Ascending aorta (tissue), 2 donors: ENCODE results near the gene COLEC12. TPM values are rescaled to one million over a fixed set of nuclear protein-coding genes. Genes with fewer than 3 reads are reported as not detected.

ENCODE experiments used
- DNase-seq, 2 donors: peaks; one replicate each; pipeline ENCODE4 v3.0.0-alpha.2; 2019; ENCODE audit warnings: low spot score in 2 of 2
- H3K27ac ChIP-seq, 2 donors: fragments of 200-600 bp; sonication (generic); one replicate each; pipeline ENCODE4 v1.5.1; 2016 to 2017; ENCODE audit warnings: mild to moderate bottlenecking in 1 of 2
- H3K27me3 ChIP-seq: fragments of 200-600 bp; sonication (generic); one replicate; pipeline ENCODE4 v1.5.1; 2017
- H3K36me3 ChIP-seq, 2 donors: fragments of 200-600 bp; sonication (generic); one replicate each; pipeline ENCODE4 v1.5.1; 2016
- H3K4me1 ChIP-seq, 2 donors: fragments of 200-600 bp; sonication (generic); one replicate each; pipeline ENCODE4 v1.5.1; 2016 to 2017; ENCODE audit warnings: mild to moderate bottlenecking in 1 of 2
- H3K4me3 ChIP-seq, 2 donors: fragments of 200-600 bp; sonication (generic); one replicate each; pipeline ENCODE4 v1.5.1; 2016 to 2017; ENCODE audit warnings: mild to moderate bottlenecking in 1 of 2
- H3K9me3 ChIP-seq, 2 donors: fragments of 200-600 bp; sonication (generic); one replicate each; pipeline ENCODE4 v1.5.1; 2016
- intact Hi-C: fragments of 100-400 bp; cut with DNase I; formaldehyde crosslinking; loops from one replicate; pipeline ENCODE4 v1.15.1; 2023
- total RNA-seq: library from RNA; depleted of rRNA; stranded (reverse); fragments of >200 nt; gene quantifications from one replicate; pipeline ENCODE4 v1.1.0, GENCODE V29; 2016
- TF ChIP-seq, protein P1 (sequence below), 3 experiments: fragments of 200-600 bp in 2 of 3; fragments of 450-650 bp in 1 of 3; sonication (generic) in 2 of 3; IDR thresholded peaks; one replicate each; pipeline ENCODE4 v1.5.1; 2016 to 2019; ENCODE audit warnings: antibody characterized with exemption in 3 of 3, mild to moderate bottlenecking in 1 of 3, moderate library complexity in 1 of 3

Gene COLEC12
- total RNA-seq, 1 donor from 2014 or later, result 9.5 TPM

DNA sequence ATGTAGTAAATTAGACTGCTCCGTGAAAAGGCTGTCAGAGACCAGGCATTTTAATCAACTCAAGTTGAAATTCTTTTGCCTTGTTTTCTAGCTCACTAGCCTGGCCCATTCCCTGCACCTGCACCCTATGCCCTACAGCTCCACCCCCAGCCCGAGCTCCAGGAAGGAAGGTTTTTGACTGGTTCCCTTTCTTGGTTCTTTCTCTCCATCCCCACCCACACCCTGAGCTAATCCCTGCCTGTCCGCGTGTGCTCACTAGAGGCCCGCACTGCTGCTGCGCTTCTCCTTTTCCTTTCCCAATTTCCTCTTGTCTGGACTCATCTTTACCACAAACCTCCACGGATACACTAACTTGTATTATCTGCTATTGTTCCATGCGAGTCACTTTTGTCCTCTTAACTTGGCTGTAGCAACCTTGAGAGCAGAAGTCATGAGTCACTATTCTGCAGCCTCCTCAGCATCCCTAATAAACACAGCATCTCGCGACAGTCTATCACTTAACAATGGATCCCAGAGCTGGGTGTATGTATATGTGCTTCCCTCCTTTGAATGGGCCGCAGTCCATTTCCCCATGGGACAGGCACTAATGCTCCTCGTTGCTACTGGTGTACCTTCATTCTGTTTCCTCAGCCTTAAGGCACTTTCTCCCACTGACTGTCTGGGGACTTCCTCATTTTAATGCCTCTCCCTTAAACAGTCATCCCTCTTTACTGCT, 36.5 kb downstream of the COLEC12 start:
- intact Hi-C loops, result no loop called here
- no peaks in the 10 kb centered on the region for H3K36me3 ChIP-seq
- H3K4me3 ChIP-seq, result no peak overlapping the region
- TF ChIP-seq, protein P1, sequence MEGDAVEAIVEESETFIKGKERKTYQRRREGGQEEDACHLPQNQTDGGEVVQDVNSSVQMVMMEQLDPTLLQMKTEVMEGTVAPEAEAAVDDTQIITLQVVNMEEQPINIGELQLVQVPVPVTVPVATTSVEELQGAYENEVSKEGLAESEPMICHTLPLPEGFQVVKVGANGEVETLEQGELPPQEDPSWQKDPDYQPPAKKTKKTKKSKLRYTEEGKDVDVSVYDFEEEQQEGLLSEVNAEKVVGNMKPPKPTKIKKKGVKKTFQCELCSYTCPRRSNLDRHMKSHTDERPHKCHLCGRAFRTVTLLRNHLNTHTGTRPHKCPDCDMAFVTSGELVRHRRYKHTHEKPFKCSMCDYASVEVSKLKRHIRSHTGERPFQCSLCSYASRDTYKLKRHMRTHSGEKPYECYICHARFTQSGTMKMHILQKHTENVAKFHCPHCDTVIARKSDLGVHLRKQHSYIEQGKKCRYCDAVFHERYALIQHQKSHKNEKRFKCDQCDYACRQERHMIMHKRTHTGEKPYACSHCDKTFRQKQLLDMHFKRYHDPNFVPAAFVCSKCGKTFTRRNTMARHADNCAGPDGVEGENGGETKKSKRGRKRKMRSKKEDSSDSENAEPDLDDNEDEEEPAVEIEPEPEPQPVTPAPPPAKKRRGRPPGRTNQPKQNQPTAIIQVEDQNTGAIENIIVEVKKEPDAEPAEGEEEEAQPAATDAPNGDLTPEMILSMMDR (IDR thresholded peaks at IDR 0.05), result no peak
- H3K9me3 ChIP-seq, result no peaks in the 10 kb centered on the region
- DNase-seq, result no peak
- no peaks in the 10 kb centered on the region for H3K27me3 ChIP-seq
- H3K4me1 ChIP-seq, result no peaks in the 10 kb centered on the region
- no peak overlapping the region for H3K27ac ChIP-seq

DNA sequence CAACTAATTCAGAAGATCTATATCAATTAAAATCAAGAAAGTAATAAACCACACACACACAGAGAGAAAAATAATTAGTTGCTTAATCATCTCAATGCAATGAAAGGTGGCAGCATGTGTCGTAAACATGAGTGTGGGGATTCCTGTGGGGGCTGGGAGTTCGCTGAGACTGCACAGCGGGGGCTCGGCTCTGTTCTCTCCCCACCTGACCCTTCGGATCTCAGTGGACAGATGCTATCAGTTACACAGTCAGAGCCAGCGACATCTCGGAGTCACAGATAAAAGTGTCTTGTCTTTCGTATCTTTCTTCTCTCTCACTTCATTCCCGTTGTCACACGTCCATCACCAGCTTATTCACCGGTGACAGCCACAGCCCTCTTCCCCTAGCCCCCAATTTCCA, 37.1 kb downstream of the COLEC12 start:
- H3K9me3 ChIP-seq, result no peaks in the 10 kb centered on the region
- no peaks in the 10 kb centered on the region for H3K36me3 ChIP-seq
- TF ChIP-seq, protein P1 (IDR thresholded peaks at IDR 0.05), result no peak
- no peak overlapping the region for H3K27ac ChIP-seq
- H3K27me3 ChIP-seq, result no peaks in the 10 kb centered on the region
- H3K4me1 ChIP-seq, result peaks cover 0 to under 1% of the 10 kb centered on the region in 2 donors
- no peak overlapping the region for H3K4me3 ChIP-seq
- no peak for DNase-seq
- intact Hi-C loops, result no loop called here

DNA sequence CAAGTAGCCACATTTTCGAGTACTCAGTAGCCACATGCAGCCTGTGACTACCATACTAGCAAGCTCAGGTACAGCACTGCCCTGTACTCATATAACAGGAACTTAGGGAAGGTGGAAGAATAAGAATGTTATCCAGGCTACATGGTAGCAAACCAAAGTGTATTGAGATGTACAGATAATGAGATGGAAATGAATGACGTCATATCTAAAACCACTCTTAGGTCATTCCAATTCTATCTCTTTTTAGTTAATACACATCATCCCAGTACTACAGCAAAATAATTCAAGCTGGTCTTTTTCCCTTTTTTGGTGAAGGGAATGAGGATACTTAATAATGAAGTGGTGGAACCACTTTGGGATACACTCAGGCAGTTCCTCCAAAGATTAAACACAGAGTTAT, 38.7 kb downstream of the COLEC12 start:
- intact Hi-C loops, result no loop called here
- TF ChIP-seq, protein P1 (IDR thresholded peaks at IDR 0.05), result no peak
- H3K27me3 ChIP-seq, result no peaks in the 10 kb centered on the region

DNA sequence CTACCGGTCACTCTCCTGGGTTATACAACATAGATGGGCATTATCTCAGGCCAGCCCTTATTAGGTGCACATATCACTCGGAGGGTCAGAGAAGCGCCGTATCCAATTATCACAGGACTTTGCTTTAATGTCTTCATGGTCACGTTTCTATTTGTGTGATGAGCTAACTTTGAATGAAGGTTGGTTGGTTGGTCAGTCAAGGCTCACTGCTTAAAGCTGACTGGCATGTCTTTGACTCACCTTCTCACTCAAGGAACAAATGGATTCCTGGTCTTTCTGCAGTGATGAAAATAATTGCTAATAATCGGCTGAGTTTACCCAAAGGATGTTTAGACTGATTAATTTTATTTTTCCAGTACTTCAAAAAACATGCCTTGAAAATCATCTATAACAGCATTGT, 39.7 kb downstream of the COLEC12 start:
- DNase-seq, result no peak
- no peaks in the 10 kb centered on the region for H3K9me3 ChIP-seq
- H3K27me3 ChIP-seq, result no peaks in the 10 kb centered on the region
- TF ChIP-seq, protein P1 (IDR thresholded peaks at IDR 0.05), result no peak
- no peaks in the 10 kb centered on the region for H3K36me3 ChIP-seq
- H3K4me1 ChIP-seq, result peaks cover 0 to 18% of the 10 kb centered on the region in 2 donors
- intact Hi-C loops, result no loop called here
- H3K27ac ChIP-seq, result no peak overlapping the region
- no peak overlapping the region for H3K4me3 ChIP-seq

More for the DNA sequence above, 38.7 kb downstream of the COLEC12 start:
- no peak overlapping the region for H3K27ac ChIP-seq
- no peaks in the 10 kb centered on the region for H3K36me3 ChIP-seq
- peaks cover 0 to 16% of the 10 kb centered on the region in 2 donors for H3K4me1 ChIP-seq
- DNase-seq, result no peak
- no peak overlapping the region for H3K4me3 ChIP-seq
- H3K9me3 ChIP-seq, result no peaks in the 10 kb centered on the region

DNA sequence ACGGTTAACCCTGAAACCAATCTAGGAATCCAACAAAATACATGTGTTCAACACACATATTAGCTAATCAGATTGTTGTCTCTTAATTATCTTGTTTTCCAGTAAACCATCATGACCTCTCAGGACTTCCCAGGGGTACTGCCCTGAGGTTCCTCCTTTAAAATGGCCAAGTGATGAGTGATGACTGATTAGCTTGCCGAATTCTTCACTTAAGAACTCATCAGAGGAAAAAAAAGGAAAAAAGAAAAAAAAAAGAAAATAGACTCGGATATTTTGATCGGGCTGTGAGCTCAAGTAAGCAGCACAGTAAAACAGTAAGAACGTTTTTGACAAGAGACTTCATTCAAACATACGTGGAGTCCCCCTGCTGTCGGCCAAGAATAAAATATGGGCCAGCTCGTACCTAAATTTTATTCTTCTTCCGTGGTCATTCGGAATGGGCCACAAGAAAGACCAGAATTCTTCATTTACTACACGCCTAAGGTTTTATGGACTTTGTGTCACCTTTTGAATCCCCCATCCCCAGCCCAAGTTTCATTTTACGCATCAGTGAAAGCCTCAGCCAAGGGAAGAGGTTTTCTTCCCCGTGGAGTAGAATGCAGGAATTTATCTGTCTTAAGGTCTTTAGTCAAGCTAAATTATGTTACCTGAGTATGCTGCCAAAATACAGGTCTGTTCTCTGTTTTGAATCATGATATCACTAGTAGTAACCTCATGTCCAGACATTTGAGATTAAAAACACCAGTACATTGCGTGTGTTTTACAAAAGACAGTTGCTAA, 40.5 kb downstream of the COLEC12 start:
- no peak for DNase-seq
- TF ChIP-seq, protein P1 (IDR thresholded peaks at IDR 0.05), result no peak
- Histone ChIP-seq H3K36me3 (no peaks in the 10 kb centered on the region), H3K4me1 (peaks cover 0 to 18% of the 10 kb centered on the region in 2 donors), H3K4me3 (no peak overlapping the region), H3K27me3 (no peaks in the 10 kb centered on the region), H3K27ac (no peak overlapping the region), H3K9me3 (no peaks in the 10 kb centered on the region)
- intact Hi-C loops, result no loop called here
